ENCODE data around the gene SYPL1. TPM values are rescaled to one million over a fixed set of nuclear protein-coding genes. Genes with fewer than 3 reads are reported as not detected.

SYPL1 gene
- total and polyA plus RNA-seq, 8 donors: 16.4 to 44.7 (median 33.5) TPM

GRCh38 chr7:106047818-106048705, 64.0 kb downstream of the SYPL1 start:
- no peaks in the 10 kb centered on the region for H3K4me1 ChIP-seq
- no peak overlapping the region for H3K4me3 ChIP-seq
- FAIRE-seq: no peak
- no peaks in the 10 kb centered on the region for H3K9me3 ChIP-seq
- intact Hi-C loops (cut with DNase I): loop anchor here in 2 of 3 donors (10.0 kb wide), 1 partner anchor 283 kb away; no protein-coding TSS in a partner anchor
- no peaks in the 10 kb centered on the region for H3K27me3 ChIP-seq
- ATAC-seq: no peak
- 63 to 64% methylated on average over 10 of the region's 10 CpGs for WGBS, 2 donors
- no peak for DNase-seq
- no peaks in the 10 kb centered on the region for H3K36me3 ChIP-seq
- H3K27ac ChIP-seq: no peak overlapping the region
- TF ChIP-seq CTCF (IDR thresholded peaks at IDR 0.05): no peak

- H3K27ac ChIP-seq: peak overlapping the region in 1 of 4 donors; percentile 29
- 54 to 57% methylated on average over 5 of the region's 5 CpGs for WGBS, 2 donors
- H3K27me3 ChIP-seq: no peaks in the 10 kb centered on the region
- intact Hi-C loops (cut with DNase I): loop anchor here in 2 of 3 donors (10.0 kb wide), 1 partner anchor 282 kb away; no protein-coding TSS in a partner anchor
- no peak for TF ChIP-seq CTCF (IDR thresholded peaks at IDR 0.05)
- H3K4me3 ChIP-seq: no peak overlapping the region
- DNase-seq (no peak), ATAC-seq (peak in 3 of 4 donors; percentile 21 to 45 (median 23)), FAIRE-seq (no peak)
- H3K36me3 ChIP-seq: no peaks in the 10 kb centered on the region
- no peaks in the 10 kb centered on the region for H3K9me3 ChIP-seq
- H3K4me1 ChIP-seq: peaks cover 0 to 4% (median 0%) of the 10 kb centered on the region in 3 donors
Measured at GRCh38 chr7:106047184-106047583, 64.9 kb downstream of the SYPL1 start.

GRCh38 chr7:106045586-106045985, 66.5 kb downstream of the SYPL1 start:
- no peaks in the 10 kb centered on the region for H3K27me3 ChIP-seq
- ATAC-seq: no peak
- no peak for TF ChIP-seq CTCF (IDR thresholded peaks at IDR 0.05)
- intact Hi-C loops (cut with DNase I): loop anchor here in 2 of 3 donors (10.0 kb wide), 1 partner anchor 281 kb away; no protein-coding TSS in a partner anchor
- FAIRE-seq: no peak
- peaks cover 0 to 4% (median 0%) of the 10 kb centered on the region in 3 donors for H3K4me1 ChIP-seq
- H3K36me3 ChIP-seq: no peaks in the 10 kb centered on the region
- WGBS, 2 donors: 59 to 77% methylated on average over 1 of the region's 1 CpG
- DNase-seq: no peak
- H3K27ac ChIP-seq: no peak overlapping the region
- H3K4me3 ChIP-seq: no peak overlapping the region
- H3K9me3 ChIP-seq: no peaks in the 10 kb centered on the region

- FAIRE-seq: no peak
- intact Hi-C loops (cut with DNase I): loop anchor here in 2 of 3 donors (10.0 kb wide), 1 partner anchor 280 kb away; no protein-coding TSS in a partner anchor
- no peak for ATAC-seq
Measured at GRCh38 chr7:106045139-106045538, 67.0 kb downstream of the SYPL1 start.

More at GRCh38 chr7:106045139-106045538, 67.0 kb downstream of the SYPL1 start:
- no peak for TF ChIP-seq CTCF (IDR thresholded peaks at IDR 0.05)
- 41 to 46% methylated on average over 2 of the region's 2 CpGs for WGBS, 2 donors
- peaks cover 0 to 4% (median 0%) of the 10 kb centered on the region in 3 donors for H3K4me1 ChIP-seq
- no peak overlapping the region for H3K4me3 ChIP-seq
- DNase-seq: no peak
- H3K27ac ChIP-seq: no peak overlapping the region
- no peaks in the 10 kb centered on the region for H3K36me3 ChIP-seq
- H3K27me3 ChIP-seq: no peaks in the 10 kb centered on the region
- no peaks in the 10 kb centered on the region for H3K9me3 ChIP-seq

Measured in pancreas (tissue), 10 donors.